ENCODE data around the gene TBC1D1.
A peak's percentile ranks its signal among the peaks of the same experiment; 100 is the strongest.

The TBC1D1 gene

GRCh38 chr4:38090455-38091246, 199.8 kb downstream of the TBC1D1 start:
- H3K4me3 ChIP-seq (ENCODE audit: low read length), result no peak overlapping the region
- DNase-seq (ENCODE audit: low read depth), result no peak
- H3K9me3 ChIP-seq (ENCODE audit: control insufficient read depth, low read length), result no peaks in the 10 kb centered on the region
- no peaks in the 10 kb centered on the region for H3K27me3 ChIP-seq (replicated peaks; ENCODE audit: control insufficient read depth, insufficient read depth, low read length)
- no peak overlapping the region for H3K9ac ChIP-seq (ENCODE audit: low read length)
- peaks cover 19% of the 10 kb centered on the region for H3K4me1 ChIP-seq (ENCODE audit: control insufficient read depth, insufficient read depth, low read length)
- H3K36me3 ChIP-seq (ENCODE audit: control insufficient read depth, insufficient read depth, low read length, severe bottlenecking), result no peaks in the 10 kb centered on the region

GRCh38 chr4:38091636-38092035, 200.8 kb downstream of the TBC1D1 start:
- no peak for DNase-seq (ENCODE audit: low read depth)
- Histone ChIP-seq H3K4me3 (ENCODE audit: low read length) (no peak overlapping the region), H3K36me3 (ENCODE audit: control insufficient read depth, insufficient read depth, low read length, severe bottlenecking) (no peaks in the 10 kb centered on the region), H3K9me3 (ENCODE audit: control insufficient read depth, low read length) (no peaks in the 10 kb centered on the region), H3K4me1 (ENCODE audit: control insufficient read depth, insufficient read depth, low read length) (peaks cover 9% of the 10 kb centered on the region), H3K27me3 (replicated peaks; ENCODE audit: control insufficient read depth, insufficient read depth, low read length) (no peaks in the 10 kb centered on the region), H3K9ac (ENCODE audit: low read length) (no peak overlapping the region)

GRCh38 chr4:38092701-38093100, 201.8 kb downstream of the TBC1D1 start:
- H3K36me3 ChIP-seq (ENCODE audit: control insufficient read depth, insufficient read depth, low read length, severe bottlenecking), result no peaks in the 10 kb centered on the region
- H3K4me3 ChIP-seq (ENCODE audit: low read length), result no peak overlapping the region
- H3K27me3 ChIP-seq (replicated peaks; ENCODE audit: control insufficient read depth, insufficient read depth, low read length), result no peaks in the 10 kb centered on the region
- no peak for DNase-seq (ENCODE audit: low read depth)
- H3K4me1 ChIP-seq (ENCODE audit: control insufficient read depth, insufficient read depth, low read length), result peaks cover 7% of the 10 kb centered on the region
- H3K9me3 ChIP-seq (ENCODE audit: control insufficient read depth, low read length), result no peaks in the 10 kb centered on the region
- H3K9ac ChIP-seq (ENCODE audit: low read length), result no peak overlapping the region

GRCh38 chr4:38094419-38094818, 203.5 kb downstream of the TBC1D1 start:
- H3K36me3 ChIP-seq (ENCODE audit: control insufficient read depth, insufficient read depth, low read length, severe bottlenecking), result no peaks in the 10 kb centered on the region
- peaks cover 16% of the 10 kb centered on the region for H3K4me1 ChIP-seq (ENCODE audit: control insufficient read depth, insufficient read depth, low read length)
- H3K9me3 ChIP-seq (ENCODE audit: control insufficient read depth, low read length), result no peaks in the 10 kb centered on the region
- H3K9ac ChIP-seq (ENCODE audit: low read length), result no peak overlapping the region
- H3K4me3 ChIP-seq (ENCODE audit: low read length), result no peak overlapping the region
- DNase-seq (ENCODE audit: low read depth), result no peak
- no peaks in the 10 kb centered on the region for H3K27me3 ChIP-seq (replicated peaks; ENCODE audit: control insufficient read depth, insufficient read depth, low read length)

- peaks cover 28% of the 10 kb centered on the region for H3K4me1 ChIP-seq (ENCODE audit: control insufficient read depth, insufficient read depth, low read length)
- no peaks in the 10 kb centered on the region for H3K9me3 ChIP-seq (ENCODE audit: control insufficient read depth, low read length)
- H3K9ac ChIP-seq (ENCODE audit: low read length), result no peak overlapping the region
- no peak for DNase-seq (ENCODE audit: low read depth)
- no peak overlapping the region for H3K4me3 ChIP-seq (ENCODE audit: low read length)
- H3K27me3 ChIP-seq (replicated peaks; ENCODE audit: control insufficient read depth, insufficient read depth, low read length), result no peaks in the 10 kb centered on the region
- H3K36me3 ChIP-seq (ENCODE audit: control insufficient read depth, insufficient read depth, low read length, severe bottlenecking), result no peaks in the 10 kb centered on the region
These were observed 204.8 kb downstream of the TBC1D1 start for GRCh38 chr4:38095691-38096090.

GRCh38 chr4:38097818-38098217, 206.9 kb downstream of the TBC1D1 start:
- Histone ChIP-seq H3K36me3 (ENCODE audit: control insufficient read depth, insufficient read depth, low read length, severe bottlenecking) (no peaks in the 10 kb centered on the region), H3K27me3 (replicated peaks; ENCODE audit: control insufficient read depth, insufficient read depth, low read length) (no peaks in the 10 kb centered on the region), H3K9ac (ENCODE audit: low read length) (no peak overlapping the region), H3K4me1 (ENCODE audit: control insufficient read depth, insufficient read depth, low read length) (peaks cover 33% of the 10 kb centered on the region), H3K9me3 (ENCODE audit: control insufficient read depth, low read length) (no peaks in the 10 kb centered on the region), H3K4me3 (ENCODE audit: low read length) (no peak overlapping the region)
- DNase-seq (ENCODE audit: low read depth), result no peak

GRCh38 chr4:38099020-38099600, 208.2 kb downstream of the TBC1D1 start:
- H3K9ac ChIP-seq (ENCODE audit: low read length), result no peak overlapping the region
- no peaks in the 10 kb centered on the region for H3K36me3 ChIP-seq (ENCODE audit: control insufficient read depth, insufficient read depth, low read length, severe bottlenecking)
- H3K9me3 ChIP-seq (ENCODE audit: control insufficient read depth, low read length), result no peaks in the 10 kb centered on the region
- H3K27me3 ChIP-seq (replicated peaks; ENCODE audit: control insufficient read depth, insufficient read depth, low read length), result no peaks in the 10 kb centered on the region
- no peak overlapping the region for H3K4me3 ChIP-seq (ENCODE audit: low read length)
- H3K4me1 ChIP-seq (ENCODE audit: control insufficient read depth, insufficient read depth, low read length), result peaks cover 33% of the 10 kb centered on the region
- DNase-seq (ENCODE audit: low read depth), result peak; percentile 35

GRCh38 chr4:38099908-38100407, 209.1 kb downstream of the TBC1D1 start:
- Histone ChIP-seq H3K36me3 (ENCODE audit: control insufficient read depth, insufficient read depth, low read length, severe bottlenecking) (no peaks in the 10 kb centered on the region), H3K9me3 (ENCODE audit: control insufficient read depth, low read length) (no peaks in the 10 kb centered on the region), H3K4me3 (ENCODE audit: low read length) (peak overlapping the region; percentile 15), H3K9ac (ENCODE audit: low read length) (peak overlapping the region; percentile 32), H3K4me1 (ENCODE audit: control insufficient read depth, insufficient read depth, low read length) (peaks cover 33% of the 10 kb centered on the region), H3K27me3 (replicated peaks; ENCODE audit: control insufficient read depth, insufficient read depth, low read length) (no peaks in the 10 kb centered on the region)
- peak; percentile 72 for DNase-seq (ENCODE audit: low read depth)

GRCh38 chr4:38100474-38101255, 209.8 kb downstream of the TBC1D1 start:
- Histone ChIP-seq H3K9me3 (ENCODE audit: control insufficient read depth, low read length) (no peaks in the 10 kb centered on the region), H3K4me1 (ENCODE audit: control insufficient read depth, insufficient read depth, low read length) (peaks cover 33% of the 10 kb centered on the region), H3K36me3 (ENCODE audit: control insufficient read depth, insufficient read depth, low read length, severe bottlenecking) (no peaks in the 10 kb centered on the region), H3K9ac (ENCODE audit: low read length) (peak overlapping the region; percentile 32), H3K27me3 (replicated peaks; ENCODE audit: control insufficient read depth, insufficient read depth, low read length) (no peaks in the 10 kb centered on the region), H3K4me3 (ENCODE audit: low read length) (peak overlapping the region; percentile 15)
- DNase-seq (ENCODE audit: low read depth), result no peak

GRCh38 chr4:38101563-38101962, 210.7 kb downstream of the TBC1D1 start:
- Histone ChIP-seq H3K9ac (ENCODE audit: low read length) (no peak overlapping the region), H3K9me3 (ENCODE audit: control insufficient read depth, low read length) (no peaks in the 10 kb centered on the region), H3K27me3 (replicated peaks; ENCODE audit: control insufficient read depth, insufficient read depth, low read length) (no peaks in the 10 kb centered on the region), H3K4me1 (ENCODE audit: control insufficient read depth, insufficient read depth, low read length) (peaks cover 40% of the 10 kb centered on the region), H3K4me3 (ENCODE audit: low read length) (no peak overlapping the region), H3K36me3 (ENCODE audit: control insufficient read depth, insufficient read depth, low read length, severe bottlenecking) (no peaks in the 10 kb centered on the region)
- peak; percentile 68 for DNase-seq (ENCODE audit: low read depth)

GRCh38 chr4:38102957-38103588, 212.2 kb downstream of the TBC1D1 start:
- H3K27me3 ChIP-seq (replicated peaks; ENCODE audit: control insufficient read depth, insufficient read depth, low read length), result no peaks in the 10 kb centered on the region
- no peaks in the 10 kb centered on the region for H3K9me3 ChIP-seq (ENCODE audit: control insufficient read depth, low read length)
- no peak overlapping the region for H3K4me3 ChIP-seq (ENCODE audit: low read length)
- peaks cover 45% of the 10 kb centered on the region for H3K4me1 ChIP-seq (ENCODE audit: control insufficient read depth, insufficient read depth, low read length)
- DNase-seq (ENCODE audit: low read depth), result no peak
- H3K36me3 ChIP-seq (ENCODE audit: control insufficient read depth, insufficient read depth, low read length, severe bottlenecking), result no peaks in the 10 kb centered on the region
- no peak overlapping the region for H3K9ac ChIP-seq (ENCODE audit: low read length)
